ENCODE results near the gene CAPN2.
"Not testable (repeated sequence)": the region's sequence is repeated elsewhere in the genome, so short reads cannot be mapped to it uniquely, and the experiment has no call there.

The CAPN2 gene

DNA sequence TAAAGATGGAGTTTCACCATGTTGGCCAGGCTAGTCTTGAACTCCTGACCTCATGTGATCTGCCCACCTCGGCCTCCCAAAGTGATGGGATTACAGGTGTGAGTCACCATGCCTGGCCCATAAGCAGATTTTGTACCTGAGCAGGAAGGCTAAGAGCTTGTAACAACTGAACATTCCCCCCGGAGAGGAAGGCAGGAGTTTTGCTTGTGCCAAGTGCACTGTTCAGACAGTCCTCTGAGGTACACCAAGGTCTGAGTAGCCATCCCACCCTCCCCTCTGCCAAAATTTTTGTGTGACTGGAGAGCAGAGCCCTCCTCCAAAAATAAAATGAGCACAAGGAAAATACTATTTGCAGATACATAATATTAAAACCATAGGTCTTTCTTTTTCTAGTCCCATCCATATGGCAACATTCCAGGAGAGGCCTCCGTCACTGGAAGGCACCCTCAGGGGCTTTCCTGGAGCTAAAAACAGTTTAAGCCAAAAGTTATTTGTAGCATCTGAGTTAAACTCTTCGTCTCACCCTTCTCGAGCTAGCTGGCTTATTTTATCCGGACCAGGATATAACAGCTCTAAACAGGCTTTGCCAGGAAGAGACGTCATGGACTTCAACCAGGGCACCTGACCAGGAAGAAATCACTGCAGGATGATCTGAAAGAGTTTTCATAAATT is 27.2 kb downstream of the CAPN2 start:
- DNase-seq (ENCODE audit: low read depth in 3 of 3): no peak

DNA sequence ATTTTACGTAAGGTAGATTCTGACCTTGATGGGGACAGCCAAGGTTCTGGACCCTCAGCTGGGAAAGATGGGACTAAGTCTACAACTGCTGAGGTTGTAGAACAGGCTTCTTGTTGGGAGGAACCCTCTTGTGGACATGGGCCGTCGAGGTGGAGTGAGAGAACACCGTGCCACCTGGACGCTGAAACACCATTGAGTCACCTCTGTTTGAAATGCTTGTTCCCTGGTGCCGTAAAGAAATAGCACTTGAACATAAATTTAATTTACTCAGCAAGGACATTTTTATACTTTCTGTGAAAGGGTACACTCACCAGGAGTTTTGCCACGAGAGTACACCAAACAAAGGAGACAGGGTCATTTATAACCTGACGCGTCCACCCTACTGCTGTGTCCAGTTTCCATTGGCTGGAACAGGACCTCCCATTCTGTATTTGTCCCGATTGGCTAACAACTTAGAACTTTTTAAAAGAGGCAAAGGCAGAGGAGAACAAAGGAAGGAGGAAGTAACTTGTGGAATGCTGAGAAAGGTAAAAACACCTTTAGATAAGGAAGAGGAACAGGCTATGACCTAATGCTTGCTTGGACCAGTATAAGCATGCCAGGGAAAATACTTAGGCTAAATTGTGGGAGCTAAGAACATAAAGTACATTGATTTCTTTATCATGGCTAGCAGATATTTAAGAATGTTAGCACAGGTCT is 27.8 kb downstream of the CAPN2 start:
- DNase-seq (ENCODE audit: low read depth in 3 of 3): not testable (repeated sequence)

DNA sequence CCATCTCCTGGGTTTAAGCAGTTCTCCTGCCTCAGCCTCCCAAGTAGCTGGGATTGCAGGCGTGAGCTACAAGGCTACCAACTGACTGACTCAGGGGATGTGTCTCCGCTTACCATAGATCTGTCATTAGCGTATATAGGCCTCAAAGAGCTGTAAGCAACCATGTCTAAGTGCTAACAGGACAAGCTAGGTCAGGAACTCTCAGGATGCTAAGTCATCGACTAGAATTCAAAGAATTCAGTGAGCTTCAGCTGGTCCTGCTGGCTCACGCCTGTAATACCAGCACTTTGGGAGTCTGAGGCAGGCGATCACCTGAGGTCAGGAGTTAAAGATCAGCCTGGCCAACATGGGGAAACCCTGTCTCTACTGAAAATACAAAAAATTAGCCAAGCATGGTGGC is 29.5 kb downstream of the CAPN2 start:
- no peak for DNase-seq (ENCODE audit: low read depth in 3 of 3)

DNA sequence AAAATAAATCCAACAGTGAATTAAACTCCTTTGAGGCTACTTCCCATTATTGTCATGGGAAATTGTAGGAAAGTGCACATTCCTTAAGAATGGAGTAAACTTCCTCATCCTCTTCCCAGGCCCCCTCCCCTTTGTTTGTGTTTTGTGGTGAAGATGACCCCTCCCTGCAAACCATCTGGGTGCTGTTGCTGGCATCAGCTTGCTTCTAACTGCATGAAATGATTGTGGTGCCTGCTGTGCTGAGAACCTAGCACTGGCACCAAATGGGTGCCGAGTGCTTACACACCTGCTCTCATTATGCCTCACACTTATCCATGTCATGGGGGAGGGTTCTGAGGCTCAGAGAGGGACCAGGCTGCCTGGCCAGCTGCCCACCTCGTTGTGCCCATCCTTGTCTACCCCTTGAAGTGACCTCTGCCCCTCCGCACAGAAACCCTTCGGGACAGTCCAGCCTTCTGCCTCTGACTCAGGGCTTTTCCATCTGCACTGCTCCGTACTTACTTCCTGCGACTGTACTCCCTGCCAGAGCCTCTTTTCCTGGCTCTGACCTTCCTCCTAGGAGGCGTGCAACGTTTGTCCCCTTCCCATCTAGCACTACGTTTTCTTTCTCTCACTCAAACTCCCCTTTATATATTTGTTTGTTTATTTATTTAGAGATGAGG is 30.6 kb downstream of the CAPN2 start:
- no peak for DNase-seq (ENCODE audit: low read depth in 3 of 3)

DNA sequence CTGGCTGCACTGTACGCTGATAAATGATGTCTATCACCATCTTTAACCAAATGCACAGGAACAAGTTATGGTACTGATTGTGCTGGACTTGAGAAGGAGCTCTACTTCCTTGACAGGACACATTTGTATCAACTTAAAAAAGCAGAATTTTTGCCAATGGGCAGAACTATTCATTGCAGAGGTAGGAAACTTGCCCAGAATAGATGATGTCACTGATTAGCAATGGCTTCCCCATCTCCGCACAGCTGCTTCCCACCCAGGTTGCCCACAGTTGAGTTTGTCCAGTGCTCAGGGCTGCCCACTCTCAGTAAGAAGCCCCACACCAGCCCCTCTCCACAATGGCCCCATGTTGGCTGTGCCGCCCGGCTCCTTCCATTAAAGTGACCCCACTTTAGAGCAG is 33.4 kb downstream of the CAPN2 start:
- no peak for DNase-seq (ENCODE audit: low read depth in 3 of 3)

DNA sequence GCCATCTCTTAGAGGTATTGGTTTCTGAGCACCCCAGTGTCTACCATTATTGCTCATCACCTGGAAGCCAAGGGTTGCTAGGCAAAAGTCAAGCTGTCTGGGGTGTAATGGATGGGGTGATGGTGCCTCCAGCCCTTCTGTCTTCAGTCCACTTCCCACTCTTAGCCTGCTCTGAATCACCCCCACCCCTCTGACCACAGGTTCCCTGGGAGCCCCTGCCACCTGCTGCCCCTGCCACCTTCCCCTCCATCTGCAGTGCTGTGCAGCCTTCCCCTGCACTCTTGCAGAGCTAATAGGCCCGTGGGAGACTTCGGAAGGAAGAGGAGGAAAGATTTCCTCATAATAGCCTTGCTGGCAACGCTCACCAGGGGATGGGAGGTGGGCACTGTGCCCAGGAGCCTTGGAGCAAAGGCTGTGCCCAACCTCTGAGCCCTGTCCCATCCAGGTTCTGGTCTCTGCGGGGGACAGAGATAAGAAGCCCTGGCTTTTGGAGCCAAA is 35.5 kb downstream of the CAPN2 start:
- no peak for DNase-seq (ENCODE audit: low read depth in 3 of 3)

DNA sequence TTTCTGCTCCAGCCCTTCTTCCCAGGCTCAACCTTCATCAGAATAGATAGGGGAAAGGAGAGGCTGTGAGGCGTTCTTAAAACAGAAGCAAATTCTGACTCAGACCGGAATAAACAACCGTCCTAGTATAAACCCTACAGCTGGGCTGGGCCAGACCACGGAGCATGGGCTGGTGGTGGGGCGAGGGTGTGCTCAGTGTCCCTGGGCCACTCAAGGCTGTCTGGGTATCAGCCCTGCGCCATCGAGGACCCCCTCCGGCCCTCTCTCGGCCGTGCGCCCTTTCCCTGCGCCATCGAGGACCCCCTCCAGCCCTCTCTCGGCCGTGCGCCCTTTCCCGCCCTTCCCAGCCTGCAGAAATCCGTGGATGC is 36.0 kb downstream of the CAPN2 start:
- no peak for DNase-seq (ENCODE audit: low read depth in 3 of 3)

DNA sequence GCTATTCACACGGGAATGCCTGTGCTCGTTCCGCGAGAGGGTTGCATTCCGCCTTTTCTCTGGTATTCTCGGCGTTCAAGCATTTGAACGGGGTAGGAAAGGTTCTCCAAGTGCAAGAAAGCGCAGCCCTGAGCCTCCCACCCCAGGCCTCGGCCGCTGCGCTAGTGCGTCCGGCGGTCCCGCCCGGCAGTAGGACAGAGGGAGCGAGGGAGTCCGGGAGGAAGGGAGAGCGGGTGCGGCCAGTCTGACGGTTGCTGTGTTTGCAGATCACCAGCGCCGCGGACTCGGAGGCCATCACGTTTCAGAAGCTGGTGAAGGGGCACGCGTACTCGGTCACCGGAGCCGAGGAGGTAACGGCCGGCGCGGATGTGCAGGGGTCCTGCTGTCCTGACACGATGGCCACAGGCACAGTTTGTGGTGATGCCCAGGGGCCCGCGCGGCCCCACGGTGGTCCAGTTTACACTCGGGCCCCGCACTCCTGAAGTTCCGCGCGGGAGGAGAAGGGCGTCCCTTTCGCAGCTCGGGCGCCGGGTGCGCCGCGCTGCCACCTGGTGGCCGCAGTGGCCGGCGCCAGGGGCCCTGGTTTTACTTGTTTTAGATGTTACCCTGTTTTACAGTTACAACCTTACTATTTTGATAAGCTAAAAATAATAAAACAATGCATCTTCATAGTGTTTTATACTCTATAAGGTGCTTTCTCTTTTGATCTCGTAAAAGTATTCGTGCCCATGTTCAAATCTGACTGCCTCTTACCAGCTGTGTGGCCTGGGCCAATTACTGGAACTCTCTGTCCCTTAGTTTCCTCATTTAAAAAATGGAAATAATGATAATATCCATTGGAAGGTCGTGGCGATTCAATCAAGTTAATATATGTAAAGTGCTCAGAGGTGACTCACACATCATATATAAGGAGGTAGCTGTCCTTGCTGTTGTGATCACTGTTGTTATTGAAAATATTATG is 36.7 kb downstream of the CAPN2 start:
- peak; percentile 44 to 45 (median 44) for DNase-seq (ENCODE audit: low read depth in 3 of 3)

DNA sequence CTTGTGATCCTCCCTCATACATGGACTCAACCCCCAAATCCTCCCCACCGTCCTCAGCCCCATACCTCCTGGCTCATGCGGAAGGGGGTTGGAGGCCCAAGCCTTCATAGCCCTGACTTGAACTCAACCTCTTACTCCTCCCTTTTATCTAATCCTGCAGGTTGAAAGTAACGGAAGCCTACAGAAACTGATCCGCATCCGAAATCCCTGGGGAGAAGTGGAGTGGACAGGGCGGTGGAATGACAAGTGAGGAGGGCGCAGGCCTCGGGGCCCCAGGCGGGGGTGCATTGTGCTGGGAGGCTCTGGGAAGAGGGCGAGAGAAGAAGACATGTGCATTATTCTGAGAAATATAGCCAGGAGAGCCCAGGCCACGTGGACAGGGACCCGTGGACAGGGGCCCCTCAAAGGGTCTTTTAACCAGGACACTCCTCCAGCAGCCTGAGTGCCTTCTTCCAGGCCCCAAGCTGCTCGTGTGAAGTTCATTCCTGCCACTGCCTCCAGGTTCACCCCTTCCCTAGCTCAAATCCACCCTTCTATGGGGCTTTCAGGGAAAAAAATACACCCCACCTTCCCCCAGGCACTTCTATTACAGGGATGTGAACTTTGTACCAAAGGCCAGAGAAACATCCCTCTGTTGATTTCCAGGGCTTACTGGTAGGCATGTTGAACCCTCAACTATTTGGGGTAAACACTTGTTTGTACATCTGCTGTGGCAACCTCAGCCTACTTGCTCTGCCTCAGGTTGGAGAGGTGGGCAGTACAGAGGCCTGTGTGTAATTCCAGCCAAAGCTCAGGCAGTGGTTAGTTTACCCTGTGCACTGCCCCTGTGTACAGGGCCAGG is 38.6 kb downstream of the CAPN2 start:
- DNase-seq (ENCODE audit: low read depth in 3 of 3): no peak

DNA sequence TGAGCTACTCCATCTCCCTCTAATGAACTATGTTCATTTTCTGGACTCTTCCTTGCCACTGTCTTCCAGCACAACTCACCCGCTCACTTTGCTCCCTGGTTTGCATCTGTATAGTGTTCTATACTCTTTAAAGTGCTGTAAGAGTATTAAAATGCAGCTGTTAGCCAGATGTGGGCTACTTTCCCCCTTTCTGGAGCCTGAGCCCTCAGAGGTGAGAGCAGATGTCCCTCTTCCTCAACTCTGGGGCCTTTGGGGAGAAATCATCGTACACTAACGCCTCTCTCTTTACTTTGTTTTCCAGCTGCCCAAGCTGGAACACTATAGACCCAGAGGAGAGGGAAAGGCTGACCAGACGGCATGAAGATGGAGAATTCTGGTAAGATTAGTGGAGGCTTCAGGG is 39.4 kb downstream of the CAPN2 start:
- DNase-seq (ENCODE audit: low read depth in 3 of 3): no peak

DNA sequence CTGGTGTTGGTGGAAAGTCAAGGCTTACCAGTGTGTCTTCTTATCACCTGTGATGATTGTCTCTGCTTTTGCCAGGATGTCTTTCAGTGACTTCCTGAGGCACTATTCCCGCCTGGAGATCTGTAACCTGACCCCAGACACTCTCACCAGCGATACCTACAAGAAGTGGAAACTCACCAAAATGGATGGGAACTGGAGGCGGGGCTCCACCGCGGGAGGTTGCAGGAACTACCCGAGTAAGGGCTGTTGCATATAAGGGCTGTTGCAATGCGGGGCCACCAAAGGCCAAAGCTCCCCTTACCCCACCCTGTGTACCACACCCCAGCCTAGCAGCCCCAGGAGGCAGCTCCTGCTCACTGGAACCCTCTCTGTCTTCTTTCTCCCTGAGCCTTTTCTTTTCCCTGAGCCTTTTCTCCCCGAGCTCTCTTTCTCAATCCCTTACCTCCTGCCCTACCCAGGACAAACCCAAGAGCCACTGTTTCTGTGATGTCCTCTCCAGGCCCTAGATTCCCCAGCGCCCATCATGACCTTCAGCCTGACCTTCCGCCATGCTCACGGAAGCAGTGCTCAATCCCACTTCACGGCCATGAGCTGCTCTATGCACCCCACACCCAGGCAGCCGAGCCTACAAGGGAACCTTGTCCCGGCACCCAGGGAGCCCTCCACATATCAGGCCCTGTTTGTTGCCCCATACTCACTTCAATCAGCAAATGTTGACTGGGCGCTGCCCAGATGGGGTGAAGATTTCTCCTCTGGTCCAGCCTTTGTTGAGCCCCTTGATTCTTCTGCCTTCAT is 40.6 kb downstream of the CAPN2 start:
- DNase-seq (ENCODE audit: low read depth in 3 of 3): no peak

DNA sequence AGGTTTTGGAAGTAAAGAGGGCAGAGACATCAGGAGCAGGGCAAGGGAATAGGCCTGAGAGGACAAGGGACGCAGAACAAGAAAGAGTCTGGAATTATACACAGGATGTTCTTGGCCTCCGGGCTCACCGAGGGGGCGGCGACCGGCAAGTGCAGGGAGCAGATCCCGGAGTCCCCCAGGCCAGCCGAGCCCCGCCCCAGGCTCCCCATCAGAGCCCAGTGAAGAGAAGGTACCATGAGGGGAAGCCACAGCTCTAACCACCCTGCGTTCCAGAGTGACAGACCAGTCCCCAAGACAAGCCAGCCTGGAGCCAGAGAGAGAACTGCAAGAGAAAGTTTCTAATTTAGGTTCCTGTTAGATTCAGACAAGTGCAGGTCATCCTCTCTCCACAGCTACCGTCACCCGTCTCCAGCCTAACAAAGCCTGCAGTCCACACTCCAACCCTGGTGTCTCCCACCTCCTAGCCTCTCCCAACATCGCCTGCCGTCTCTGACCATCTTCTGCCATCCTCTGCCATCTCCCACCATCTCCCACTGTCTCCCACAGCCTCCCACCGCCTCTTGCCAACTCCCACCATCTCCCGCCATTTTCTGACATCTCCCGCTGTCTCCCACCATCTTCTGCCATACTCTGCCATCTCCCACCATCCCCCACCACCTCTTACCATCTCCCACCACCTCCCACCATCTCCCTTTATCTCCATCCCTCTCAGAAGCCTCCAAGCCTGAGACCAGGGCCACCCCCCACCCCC is 42.5 kb downstream of the CAPN2 start:
- DNase-seq (ENCODE audit: low read depth in 3 of 3): no peak

DNA sequence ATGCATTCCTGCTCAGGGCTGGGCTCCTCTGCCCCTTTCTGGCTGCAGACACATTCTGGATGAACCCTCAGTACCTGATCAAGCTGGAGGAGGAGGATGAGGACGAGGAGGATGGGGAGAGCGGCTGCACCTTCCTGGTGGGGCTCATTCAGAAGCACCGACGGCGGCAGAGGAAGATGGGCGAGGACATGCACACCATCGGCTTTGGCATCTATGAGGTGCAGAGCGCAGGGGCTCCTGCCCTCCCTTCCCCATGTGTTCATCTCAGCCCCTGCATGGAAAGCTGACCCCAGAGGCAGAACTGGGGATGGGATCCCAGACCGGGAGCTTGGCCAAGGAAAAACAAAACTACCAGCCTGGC is 43.1 kb downstream of the CAPN2 start:
- no peak for DNase-seq (ENCODE audit: low read depth in 3 of 3)

DNA sequence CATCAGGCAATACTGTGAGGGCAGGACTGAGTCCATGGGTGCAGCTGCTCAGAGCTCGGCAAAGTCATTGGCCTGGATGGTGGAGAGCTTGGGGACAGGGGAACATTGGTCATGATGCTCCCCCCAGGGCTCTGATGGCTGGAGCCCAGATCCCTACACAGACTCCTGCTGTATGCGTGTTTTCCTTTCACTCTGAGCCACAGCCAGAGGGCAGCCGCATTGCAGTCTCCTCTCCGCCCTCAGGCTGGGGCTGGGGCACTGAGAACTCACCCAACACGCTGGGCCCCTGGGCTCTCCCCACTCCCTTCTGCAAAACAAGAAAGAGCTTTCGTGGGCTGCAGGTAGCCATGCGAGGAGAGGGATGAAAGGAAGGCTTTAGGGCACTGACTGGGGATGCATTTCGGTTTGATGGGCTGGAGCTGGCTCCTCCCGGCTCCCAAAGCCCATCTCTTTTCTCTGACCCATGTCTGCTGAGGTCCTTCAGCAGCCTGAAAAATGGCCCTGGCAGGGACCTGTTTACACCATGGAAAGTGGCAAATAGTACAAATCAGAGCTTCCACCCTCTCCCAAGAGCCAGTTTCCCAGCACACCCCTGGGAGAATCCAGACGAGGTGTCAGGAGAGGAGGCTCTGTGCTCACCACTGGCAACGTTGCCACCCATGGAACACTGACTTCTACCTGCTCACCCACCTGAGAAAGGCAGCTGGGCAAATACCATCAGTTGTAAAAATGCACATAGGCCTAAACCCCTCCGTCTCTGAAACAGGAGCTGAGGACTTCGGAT is 43.8 kb downstream of the CAPN2 start:
- DNase-seq (ENCODE audit: low read depth in 3 of 3): no peak

DNA sequence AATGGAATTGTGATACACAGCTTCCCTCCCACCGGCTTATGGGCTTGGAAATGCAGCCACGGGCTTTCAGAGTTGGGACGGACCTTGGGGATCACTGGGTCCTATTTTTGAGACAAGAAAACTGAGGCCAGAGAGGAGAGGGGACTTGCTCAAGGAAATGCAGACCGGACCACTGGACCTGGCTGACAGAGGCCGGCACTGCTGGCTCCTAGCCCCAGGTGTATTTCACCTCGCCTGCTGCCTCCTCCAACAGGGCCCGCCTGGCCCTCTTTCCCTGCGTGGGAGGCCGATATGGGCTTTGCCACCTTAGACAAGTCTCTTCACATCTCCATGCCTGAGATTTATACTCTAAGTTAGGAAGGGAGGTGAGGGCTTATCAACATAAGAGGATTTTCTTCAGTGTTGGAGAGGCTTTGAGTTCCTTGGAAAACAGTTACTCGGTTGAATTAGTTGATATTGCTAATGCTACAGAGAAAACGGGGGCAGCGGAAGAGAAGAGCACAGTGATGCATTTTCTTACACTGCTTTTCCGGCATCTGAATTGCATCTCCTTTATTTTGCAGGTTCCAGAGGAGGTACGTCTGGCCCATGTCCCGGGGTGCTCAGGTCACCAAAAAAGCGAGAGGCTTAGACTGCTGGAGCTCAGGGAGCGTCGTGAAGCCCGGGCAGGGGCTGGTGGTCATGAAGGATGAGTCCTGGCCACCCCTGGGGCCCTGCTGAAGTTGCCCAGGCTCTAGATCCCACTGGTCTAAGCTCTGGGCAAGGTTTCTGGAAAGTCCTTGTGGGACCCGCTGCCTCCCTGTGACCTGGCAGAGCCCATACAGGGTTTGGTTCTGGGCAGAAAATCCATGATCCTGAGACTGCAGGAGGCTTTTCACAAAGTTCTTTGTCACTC is 44.7 kb downstream of the CAPN2 start:
- no peak for DNase-seq (ENCODE audit: low read depth in 3 of 3)

DNA sequence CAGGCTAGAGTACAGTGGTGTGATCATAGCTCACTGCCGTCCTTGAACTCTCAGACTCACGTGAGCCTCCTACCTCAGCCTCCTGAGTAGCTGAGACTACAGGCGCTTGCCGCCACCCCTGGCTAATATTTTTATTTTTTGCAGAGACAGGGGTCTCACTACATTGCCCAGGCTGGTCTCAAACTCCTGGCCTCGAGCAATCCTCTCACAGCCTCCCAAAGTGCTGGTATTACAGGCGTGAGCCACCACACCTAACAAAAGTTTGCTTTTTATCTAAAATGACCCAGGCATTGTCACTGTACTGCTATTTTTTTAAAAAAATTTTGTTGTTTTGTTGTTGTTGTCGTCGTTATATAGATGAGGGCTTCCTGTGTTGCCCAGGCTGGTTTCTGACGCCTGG is 46.4 kb downstream of the CAPN2 start:
- no peak for DNase-seq (ENCODE audit: low read depth in 3 of 3)

DNA sequence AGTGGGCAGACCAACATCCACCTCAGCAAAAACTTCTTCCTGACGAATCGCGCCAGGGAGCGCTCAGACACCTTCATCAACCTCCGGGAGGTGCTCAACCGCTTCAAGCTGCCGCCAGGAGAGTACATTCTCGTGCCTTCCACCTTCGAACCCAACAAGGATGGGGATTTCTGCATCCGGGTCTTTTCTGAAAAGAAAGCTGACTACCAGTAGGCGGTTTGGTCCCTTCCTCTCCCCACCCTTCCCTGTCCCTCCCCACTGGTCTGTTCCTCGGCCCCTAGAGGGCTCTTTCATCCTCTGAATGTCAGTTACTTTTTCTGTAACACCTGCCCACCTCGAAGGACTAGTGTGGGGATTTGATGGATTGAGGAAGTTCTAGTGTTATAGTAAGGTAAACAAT is 46.9 kb downstream of the CAPN2 start:
- no peak for DNase-seq (ENCODE audit: low read depth in 3 of 3)

DNA sequence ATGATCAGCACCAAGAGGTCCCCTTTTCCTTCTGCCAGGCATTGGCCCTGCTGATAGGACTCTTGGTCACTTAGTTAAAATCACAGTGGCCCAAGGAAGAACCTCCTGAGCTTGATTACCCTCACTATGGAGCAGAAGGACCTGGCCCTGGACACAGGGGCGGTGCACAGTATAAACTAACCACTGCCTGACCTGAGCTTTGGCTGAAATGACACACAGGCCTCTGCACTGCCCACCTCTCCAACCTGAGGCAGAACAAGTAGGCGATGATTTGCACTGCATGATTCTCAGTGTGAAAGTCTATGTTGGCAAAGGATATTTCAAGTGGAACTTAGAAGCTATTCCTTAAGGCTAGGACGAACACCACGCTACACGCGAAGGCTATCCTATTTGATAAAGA is 48.5 kb downstream of the CAPN2 start:
- no peak for DNase-seq (ENCODE audit: low read depth in 3 of 3)
